NT2/D1 (cell line): ENCODE measurements around the gene PTPRG.

Experiments used
- SUZ12 ChIP-seq: IDR thresholded peaks from 2 replicates; pipeline ENCODE4 v1.6.1; 2011; ENCODE audit not compliant: insufficient read length, insufficient read depth; ENCODE audit errors: extremely low read depth
- YY1 ChIP-seq: IDR thresholded peaks from 2 replicates; pipeline ENCODE4 v1.6.1; 2011; ENCODE audit not compliant: insufficient read length, insufficient read depth
- ZNF274 ChIP-seq: IDR thresholded peaks from 2 replicates; pipeline ENCODE4 v1.6.1; 2011; ENCODE audit warnings: mild to moderate bottlenecking, low read depth, low read length

GRCh38 chr3:62020706-62021105, 459.3 kb downstream of the PTPRG start:
- no peak for TF ChIP-seq ZNF274
- no peak for TF ChIP-seq SUZ12
- no peak for TF ChIP-seq YY1
